Gastroesophageal sphincter (tissue), 3 donors: ENCODE results near the gene CD84.

Source experiments
- POLR2A ChIP-seq, 2 donors: fragments of 450-650 bp; IDR thresholded peaks; one replicate each; pipeline ENCODE4 v1.6.1; 2017; ENCODE audit warnings: antibody characterized with exemption in 2 of 2, mild to moderate bottlenecking in 2 of 2, moderate library complexity in 1 of 2
- POLR2AphosphoS5 ChIP-seq: sonication (generic); formaldehyde crosslinking; IDR thresholded peaks from one replicate; pipeline ENCODE4 v1.6.1; 2017; ENCODE audit warnings: antibody characterized with exemption
- TF ChIP-seq, protein P1 (sequence below), 4 experiments: fragments of 200-600 bp in 2 of 4; fragments of 450-650 bp in 2 of 4; sonication (generic) in 1 of 4; IDR thresholded peaks; one replicate each; pipeline ENCODE4 v1.5.1; 2017 to 2019; ENCODE audit warnings: antibody characterized with exemption in 4 of 4, mild to moderate bottlenecking in 2 of 4, moderate library complexity in 2 of 4

GRCh38 chr1:160542303-160542945 is 36.9 kb downstream of the CD84 start:
- TF ChIP-seq, protein P1, sequence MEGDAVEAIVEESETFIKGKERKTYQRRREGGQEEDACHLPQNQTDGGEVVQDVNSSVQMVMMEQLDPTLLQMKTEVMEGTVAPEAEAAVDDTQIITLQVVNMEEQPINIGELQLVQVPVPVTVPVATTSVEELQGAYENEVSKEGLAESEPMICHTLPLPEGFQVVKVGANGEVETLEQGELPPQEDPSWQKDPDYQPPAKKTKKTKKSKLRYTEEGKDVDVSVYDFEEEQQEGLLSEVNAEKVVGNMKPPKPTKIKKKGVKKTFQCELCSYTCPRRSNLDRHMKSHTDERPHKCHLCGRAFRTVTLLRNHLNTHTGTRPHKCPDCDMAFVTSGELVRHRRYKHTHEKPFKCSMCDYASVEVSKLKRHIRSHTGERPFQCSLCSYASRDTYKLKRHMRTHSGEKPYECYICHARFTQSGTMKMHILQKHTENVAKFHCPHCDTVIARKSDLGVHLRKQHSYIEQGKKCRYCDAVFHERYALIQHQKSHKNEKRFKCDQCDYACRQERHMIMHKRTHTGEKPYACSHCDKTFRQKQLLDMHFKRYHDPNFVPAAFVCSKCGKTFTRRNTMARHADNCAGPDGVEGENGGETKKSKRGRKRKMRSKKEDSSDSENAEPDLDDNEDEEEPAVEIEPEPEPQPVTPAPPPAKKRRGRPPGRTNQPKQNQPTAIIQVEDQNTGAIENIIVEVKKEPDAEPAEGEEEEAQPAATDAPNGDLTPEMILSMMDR (IDR thresholded peaks at IDR 0.05) = no peak
- TF ChIP-seq POLR2AphosphoS5 = no peak
- TF ChIP-seq POLR2A (IDR thresholded peaks at IDR 0.05) = no peak
